HL-60 (cell line): ENCODE measurements around the gene PRR12.

Experiments used
- DNase-seq, 2 experiments: peaks; one replicate each; pipeline ENCODE4 v3.0.0-alpha.2; 2010 to 2020; ENCODE audit warnings: low read depth in 1 of 2, low spot score in 1 of 2
- H3K27ac ChIP-seq: fragments of 250-450 bp; sonication (Bioruptor Pico); replicated peaks from 2 replicates; pipeline ENCODE4 v1.5.1; 2020; ENCODE audit warnings: mild to moderate bottlenecking, moderate library complexity
- H3K27me3 ChIP-seq: fragments of 250-450 bp; sonication (Bioruptor Pico); 2 replicates; pipeline ENCODE4 v1.5.1; 2021; ENCODE audit warnings: mild to moderate bottlenecking, moderate library complexity; ENCODE audit not compliant: insufficient read depth, poor library complexity, severe bottlenecking
- H3K4me3 ChIP-seq: replicated peaks from 2 replicates; pipeline ENCODE4 v1.5.1; 2011; ENCODE audit warnings: mild to moderate bottlenecking, control low read depth, low read length; ENCODE audit not compliant: insufficient read depth
- CTCF ChIP-seq: IDR thresholded peaks from one replicate; pipeline ENCODE4 v1.5.1; 2011; ENCODE audit warnings: low read length, control low read depth, inconsistent platforms; ENCODE audit not compliant: insufficient read depth
- GABPA ChIP-seq: IDR thresholded peaks from 2 replicates; pipeline ENCODE4 v1.6.1; 2012; ENCODE audit warnings: low read depth
- POLR2AphosphoS5 ChIP-seq: IDR thresholded peaks from 2 replicates; pipeline ENCODE4 v1.6.1; 2012; ENCODE audit warnings: low read depth
- SPI1 ChIP-seq: IDR thresholded peaks from 2 replicates; pipeline ENCODE4 v1.6.1; 2012; ENCODE audit warnings: low read depth, mild to moderate bottlenecking, borderline replicate concordance
- TF ChIP-seq, protein P1 (sequence below): IDR thresholded peaks from 2 replicates; pipeline ENCODE4 v1.6.1; 2012; ENCODE audit warnings: low read depth; ENCODE audit not compliant: insufficient replicate concordance

PRR12 gene

GRCh38 chr19:49639401-49640112, 48.6 kb downstream of the PRR12 start:
- DNase-seq, result no peak
- no peak for TF ChIP-seq SPI1
- no peak for TF ChIP-seq GABPA
- TF ChIP-seq CTCF, result no peak
- TF ChIP-seq, protein P1, sequence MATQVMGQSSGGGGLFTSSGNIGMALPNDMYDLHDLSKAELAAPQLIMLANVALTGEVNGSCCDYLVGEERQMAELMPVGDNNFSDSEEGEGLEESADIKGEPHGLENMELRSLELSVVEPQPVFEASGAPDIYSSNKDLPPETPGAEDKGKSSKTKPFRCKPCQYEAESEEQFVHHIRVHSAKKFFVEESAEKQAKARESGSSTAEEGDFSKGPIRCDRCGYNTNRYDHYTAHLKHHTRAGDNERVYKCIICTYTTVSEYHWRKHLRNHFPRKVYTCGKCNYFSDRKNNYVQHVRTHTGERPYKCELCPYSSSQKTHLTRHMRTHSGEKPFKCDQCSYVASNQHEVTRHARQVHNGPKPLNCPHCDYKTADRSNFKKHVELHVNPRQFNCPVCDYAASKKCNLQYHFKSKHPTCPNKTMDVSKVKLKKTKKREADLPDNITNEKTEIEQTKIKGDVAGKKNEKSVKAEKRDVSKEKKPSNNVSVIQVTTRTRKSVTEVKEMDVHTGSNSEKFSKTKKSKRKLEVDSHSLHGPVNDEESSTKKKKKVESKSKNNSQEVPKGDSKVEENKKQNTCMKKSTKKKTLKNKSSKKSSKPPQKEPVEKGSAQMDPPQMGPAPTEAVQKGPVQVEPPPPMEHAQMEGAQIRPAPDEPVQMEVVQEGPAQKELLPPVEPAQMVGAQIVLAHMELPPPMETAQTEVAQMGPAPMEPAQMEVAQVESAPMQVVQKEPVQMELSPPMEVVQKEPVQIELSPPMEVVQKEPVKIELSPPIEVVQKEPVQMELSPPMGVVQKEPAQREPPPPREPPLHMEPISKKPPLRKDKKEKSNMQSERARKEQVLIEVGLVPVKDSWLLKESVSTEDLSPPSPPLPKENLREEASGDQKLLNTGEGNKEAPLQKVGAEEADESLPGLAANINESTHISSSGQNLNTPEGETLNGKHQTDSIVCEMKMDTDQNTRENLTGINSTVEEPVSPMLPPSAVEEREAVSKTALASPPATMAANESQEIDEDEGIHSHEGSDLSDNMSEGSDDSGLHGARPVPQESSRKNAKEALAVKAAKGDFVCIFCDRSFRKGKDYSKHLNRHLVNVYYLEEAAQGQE, result no peak
- TF ChIP-seq POLR2AphosphoS5, result no peak
- H3K27me3 ChIP-seq, result no peaks in the 10 kb centered on the region
- no peak overlapping the region for H3K27ac ChIP-seq
- H3K4me3 ChIP-seq, result peak overlapping the region; percentile 39

GRCh38 chr19:49640113-49640898, 49.3 kb downstream of the PRR12 start, which contains the start of gene RRAS:
TSS of gene RRAS (minus strand) at chr19:49640143. CDS start at chr19:49640098, 45 bp downstream.
- DNase-seq, result peak; percentile 99 to 100
- TF ChIP-seq CTCF (no peak), SPI1 (0 out of 2 replicates have a peak, but pooled peaks have one; percentile 1), GABPA (peak; percentile 73), POLR2AphosphoS5 (peak; percentile 81)
- TF ChIP-seq, protein P1, result no peak
- Histone ChIP-seq H3K27me3 (no peaks in the 10 kb centered on the region), H3K4me3 (peak within 1 kb of the TSS; percentile 54), H3K27ac (peak within 1 kb of the TSS; percentile 89)

DNA sequence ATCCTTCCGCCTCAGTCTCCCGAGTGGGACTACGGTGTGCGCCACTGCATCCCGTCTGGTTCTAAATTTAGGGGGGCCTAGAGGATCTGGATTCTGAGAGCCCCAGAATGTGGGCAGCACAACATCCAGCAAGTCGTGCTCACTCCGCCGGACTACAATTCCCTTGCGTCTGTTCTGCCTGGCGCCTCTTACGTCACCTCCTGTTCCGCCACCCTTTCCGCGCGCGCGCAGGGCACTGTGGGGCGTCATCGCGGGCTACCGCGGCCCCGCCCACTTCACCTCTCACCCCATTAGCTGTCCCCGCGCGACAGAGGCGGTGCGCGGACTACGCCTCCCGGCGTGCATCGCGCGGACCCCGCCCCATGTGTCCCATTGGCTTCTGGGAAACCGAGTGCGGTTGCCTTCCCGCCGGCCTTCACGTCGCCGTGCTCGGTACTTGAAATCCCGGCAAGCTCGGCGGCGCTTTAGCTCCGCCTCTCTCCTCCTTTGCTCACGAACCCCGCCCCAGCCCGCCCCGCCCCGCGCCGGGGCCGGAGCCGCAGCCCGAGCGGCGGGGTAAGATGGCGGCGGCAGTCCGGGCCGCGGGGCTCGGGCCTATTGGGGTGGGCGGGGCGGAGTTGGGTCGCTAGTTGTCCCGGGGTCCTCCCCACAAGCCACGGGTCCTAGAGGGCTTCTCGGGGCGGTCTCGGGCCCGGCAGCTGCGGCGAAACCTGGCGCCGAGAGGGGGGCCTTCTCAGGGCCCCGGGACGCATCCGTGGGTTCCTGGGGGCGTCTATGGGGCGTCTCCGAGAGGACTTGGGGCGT, 50.9 kb downstream of the PRR12 start, which contains the start of gene SCAF1:
TSS of gene SCAF1 (plus strand) at position 522 of the 804 bp plus-strand sequence. CDS start 2,818 bp downstream, outside the sequence.
- H3K4me3 ChIP-seq, result peak within 1 kb of the TSS; percentile 96
- TF ChIP-seq CTCF (no peak), SPI1 (no peak), GABPA (peak; percentile 87), POLR2AphosphoS5 (peak; percentile 78)
- TF ChIP-seq, protein P1, result no peak
- H3K27me3 ChIP-seq, result no peaks in the 10 kb centered on the region
- H3K27ac ChIP-seq, result peak within 1 kb of the TSS; percentile 89
- peak; percentile 99 for DNase-seq
